ENCODE results near the gene HCN2.
"Not testable (repeated sequence)": the region's sequence is repeated elsewhere in the genome, so short reads cannot be mapped to it uniquely, and the experiment has no call there.

Gene HCN2

DNA sequence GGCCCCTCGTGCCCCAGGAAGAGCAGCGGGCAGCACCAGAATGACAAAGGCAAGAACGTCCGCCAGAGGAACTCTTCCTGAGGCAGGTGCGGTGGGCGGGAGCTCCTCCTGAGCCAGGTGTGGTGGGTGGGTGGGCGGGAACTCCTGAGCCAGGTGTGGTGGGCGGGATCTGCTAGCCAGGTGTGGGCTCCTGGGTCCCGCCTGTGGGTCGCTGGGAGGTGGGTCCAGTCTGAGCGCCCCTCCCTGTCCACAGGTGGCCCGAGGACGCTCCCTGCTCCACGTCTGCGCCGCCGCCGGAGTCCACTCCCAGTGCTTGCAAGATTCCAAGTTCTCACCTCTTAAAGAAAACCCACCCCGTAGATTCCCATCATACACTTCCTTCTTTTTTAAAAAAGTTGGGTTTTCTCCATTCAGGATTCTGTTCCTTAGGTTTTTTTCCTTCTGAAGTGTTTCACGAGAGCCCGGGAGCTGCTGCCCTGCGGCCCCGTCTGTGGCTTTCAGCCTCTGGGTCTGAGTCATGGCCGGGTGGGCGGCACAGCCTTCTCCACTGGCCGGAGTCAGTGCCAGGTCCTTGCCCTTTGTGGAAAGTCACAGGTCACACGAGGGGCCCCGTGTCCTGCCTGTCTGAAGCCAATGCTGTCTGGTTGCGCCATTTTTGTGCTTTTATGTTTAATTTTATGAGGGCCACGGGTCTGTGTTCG lies 7.0 kb upstream of the HCN2 start:
- Histone ChIP-seq H3K4me3 (no peak overlapping the region), H3K27ac (no peak overlapping the region)
- no peak for DNase-seq (ENCODE audit: low spot score)
- TF ChIP-seq, protein P1, sequence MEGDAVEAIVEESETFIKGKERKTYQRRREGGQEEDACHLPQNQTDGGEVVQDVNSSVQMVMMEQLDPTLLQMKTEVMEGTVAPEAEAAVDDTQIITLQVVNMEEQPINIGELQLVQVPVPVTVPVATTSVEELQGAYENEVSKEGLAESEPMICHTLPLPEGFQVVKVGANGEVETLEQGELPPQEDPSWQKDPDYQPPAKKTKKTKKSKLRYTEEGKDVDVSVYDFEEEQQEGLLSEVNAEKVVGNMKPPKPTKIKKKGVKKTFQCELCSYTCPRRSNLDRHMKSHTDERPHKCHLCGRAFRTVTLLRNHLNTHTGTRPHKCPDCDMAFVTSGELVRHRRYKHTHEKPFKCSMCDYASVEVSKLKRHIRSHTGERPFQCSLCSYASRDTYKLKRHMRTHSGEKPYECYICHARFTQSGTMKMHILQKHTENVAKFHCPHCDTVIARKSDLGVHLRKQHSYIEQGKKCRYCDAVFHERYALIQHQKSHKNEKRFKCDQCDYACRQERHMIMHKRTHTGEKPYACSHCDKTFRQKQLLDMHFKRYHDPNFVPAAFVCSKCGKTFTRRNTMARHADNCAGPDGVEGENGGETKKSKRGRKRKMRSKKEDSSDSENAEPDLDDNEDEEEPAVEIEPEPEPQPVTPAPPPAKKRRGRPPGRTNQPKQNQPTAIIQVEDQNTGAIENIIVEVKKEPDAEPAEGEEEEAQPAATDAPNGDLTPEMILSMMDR (IDR thresholded peaks at IDR 0.05) = no peak

DNA sequence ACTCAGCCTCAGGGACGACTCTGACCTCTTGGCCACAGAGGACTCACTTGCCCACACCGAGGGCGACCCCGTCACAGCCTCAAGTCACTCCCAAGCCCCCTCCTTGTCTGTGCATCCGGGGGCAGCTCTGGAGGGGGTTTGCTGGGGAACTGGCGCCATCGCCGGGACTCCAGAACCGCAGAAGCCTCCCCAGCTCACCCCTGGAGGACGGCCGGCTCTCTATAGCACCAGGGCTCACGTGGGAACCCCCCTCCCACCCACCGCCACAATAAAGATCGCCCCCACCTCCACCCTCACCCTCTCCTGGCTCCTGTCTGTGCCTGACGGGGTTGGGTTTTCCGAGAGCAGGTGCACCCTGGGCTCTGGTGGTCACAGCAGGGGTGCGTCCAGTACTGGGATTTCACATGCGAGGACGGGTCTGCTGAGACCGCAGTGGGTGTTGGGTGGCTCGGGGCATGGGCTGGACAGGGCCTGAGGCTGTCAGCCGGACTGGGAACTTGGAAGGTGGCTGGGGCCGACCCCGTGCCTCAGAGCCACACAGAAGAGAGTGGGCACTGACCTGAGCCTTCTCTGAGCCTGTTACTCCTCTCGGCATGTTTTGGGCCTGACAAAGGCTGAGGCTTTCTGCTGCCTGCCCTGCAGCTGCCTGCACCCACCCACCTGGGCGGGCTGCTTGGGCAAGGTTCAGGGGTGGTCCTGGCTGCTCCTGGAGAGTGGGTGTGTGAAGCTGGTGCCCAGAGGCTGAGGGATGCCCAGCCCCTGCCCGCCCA lies 6.3 kb upstream of the HCN2 start:
- Histone ChIP-seq H3K27ac (no peak overlapping the region), H3K4me3 (no peak overlapping the region)
- TF ChIP-seq, protein P1 (IDR thresholded peaks at IDR 0.05) = no peak
- no peak for DNase-seq (ENCODE audit: low spot score)

GRCh38 chr19:583968-584239 lies 5.8 kb upstream of the HCN2 start:
- Histone ChIP-seq H3K27ac (no peak overlapping the region), H3K4me3 (no peak overlapping the region)
- TF ChIP-seq, protein P1 (IDR thresholded peaks at IDR 0.05) = no peak
- no peak for DNase-seq (ENCODE audit: low spot score)

DNA sequence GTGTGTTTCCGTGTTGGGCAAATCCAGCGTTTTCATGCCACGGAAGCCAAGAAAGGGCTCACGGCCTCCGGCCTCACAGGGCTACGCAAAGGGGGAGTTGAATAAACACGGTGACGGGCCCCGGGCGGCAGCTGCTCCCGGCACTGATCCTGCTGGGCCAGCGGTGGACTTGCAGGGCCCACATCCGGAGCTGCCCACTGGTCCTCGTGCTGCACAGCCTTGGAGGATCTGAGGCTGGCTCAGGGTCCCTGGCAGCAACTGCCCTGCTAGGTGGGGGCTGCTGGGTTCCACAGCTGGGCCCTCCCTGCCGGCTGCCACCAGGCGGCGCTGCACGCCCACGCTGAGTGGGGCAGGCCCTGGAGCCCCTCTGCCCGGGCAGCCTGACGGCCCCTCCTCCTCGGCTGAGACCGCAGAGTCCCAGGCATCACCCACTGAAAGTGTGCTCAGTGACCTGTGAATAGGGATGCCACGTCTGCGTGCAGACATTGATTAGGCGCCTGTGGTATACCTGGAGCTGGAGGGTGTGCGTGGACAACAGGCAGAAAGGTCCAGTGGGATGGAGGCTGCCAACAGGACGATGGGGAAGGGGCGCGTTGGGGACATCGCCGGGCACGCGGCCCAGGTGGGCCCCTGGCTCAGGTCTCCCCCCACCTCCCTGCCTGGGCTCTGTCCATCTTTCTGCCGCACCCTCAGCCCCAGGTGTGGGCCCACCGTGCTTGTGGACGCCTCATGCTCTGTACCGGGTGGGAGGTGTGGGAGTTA lies 5.3 kb upstream of the HCN2 start:
- no peak for DNase-seq (ENCODE audit: low spot score)
- Histone ChIP-seq H3K4me3 (no peak overlapping the region), H3K27ac (no peak overlapping the region)
- TF ChIP-seq, protein P1 (IDR thresholded peaks at IDR 0.05) = peak; percentile 45

DNA sequence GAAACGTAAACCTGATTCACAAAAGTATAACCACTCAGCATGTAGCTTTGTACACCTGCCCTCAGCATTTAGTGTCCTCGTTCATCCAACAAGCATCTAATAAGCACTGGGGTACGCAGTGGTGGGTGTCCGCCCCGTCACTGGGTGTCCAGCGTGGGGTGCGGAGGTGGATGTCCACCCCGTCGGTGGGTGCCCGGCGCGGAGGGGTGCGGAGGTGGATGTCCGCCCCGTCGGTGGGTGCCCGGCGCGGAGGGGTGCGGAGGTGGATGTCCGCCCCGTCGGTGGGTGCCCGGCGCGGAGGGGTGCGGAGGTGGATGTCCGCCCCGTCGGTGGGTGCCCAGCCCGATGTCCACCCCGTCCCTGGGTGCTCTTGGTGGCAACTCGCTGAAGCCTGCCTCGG lies 4.5 kb upstream of the HCN2 start:
- DNase-seq (ENCODE audit: low spot score); H3K4me3 ChIP-seq; H3K27ac ChIP-seq: not testable (repeated sequence)

DNA sequence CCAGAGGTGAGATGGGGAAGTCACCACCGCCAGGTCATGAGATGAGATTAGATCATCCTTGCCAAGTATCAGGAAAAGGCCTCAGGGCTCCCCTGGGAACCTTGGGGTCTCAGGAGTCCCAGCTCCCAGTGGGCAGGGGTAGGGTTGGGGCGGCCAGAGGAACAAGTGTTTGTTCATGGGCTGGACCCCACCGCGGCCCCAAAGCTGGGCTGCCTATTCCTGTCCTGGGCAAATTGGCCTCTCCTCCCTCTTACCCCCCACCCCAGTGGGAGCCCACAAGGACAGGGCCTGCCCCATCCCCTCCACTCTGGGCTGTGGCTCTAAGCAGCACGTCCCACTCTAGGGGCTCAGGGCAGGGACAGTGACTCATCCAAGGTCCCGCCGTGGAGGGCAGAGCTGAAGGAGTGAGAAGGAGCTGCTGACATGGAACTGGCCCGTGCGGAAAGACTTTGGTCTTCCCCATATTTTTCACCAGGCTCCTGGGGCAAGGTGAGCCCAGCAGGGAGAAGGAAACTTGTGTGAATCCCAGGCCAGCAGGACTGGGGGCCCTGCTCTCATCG lies 4.0 kb upstream of the HCN2 start:
- H3K27ac ChIP-seq = no peak overlapping the region
- DNase-seq (ENCODE audit: low spot score) = no peak
- TF ChIP-seq, protein P1 (IDR thresholded peaks at IDR 0.05) = no peak
- no peak overlapping the region for H3K4me3 ChIP-seq

DNA sequence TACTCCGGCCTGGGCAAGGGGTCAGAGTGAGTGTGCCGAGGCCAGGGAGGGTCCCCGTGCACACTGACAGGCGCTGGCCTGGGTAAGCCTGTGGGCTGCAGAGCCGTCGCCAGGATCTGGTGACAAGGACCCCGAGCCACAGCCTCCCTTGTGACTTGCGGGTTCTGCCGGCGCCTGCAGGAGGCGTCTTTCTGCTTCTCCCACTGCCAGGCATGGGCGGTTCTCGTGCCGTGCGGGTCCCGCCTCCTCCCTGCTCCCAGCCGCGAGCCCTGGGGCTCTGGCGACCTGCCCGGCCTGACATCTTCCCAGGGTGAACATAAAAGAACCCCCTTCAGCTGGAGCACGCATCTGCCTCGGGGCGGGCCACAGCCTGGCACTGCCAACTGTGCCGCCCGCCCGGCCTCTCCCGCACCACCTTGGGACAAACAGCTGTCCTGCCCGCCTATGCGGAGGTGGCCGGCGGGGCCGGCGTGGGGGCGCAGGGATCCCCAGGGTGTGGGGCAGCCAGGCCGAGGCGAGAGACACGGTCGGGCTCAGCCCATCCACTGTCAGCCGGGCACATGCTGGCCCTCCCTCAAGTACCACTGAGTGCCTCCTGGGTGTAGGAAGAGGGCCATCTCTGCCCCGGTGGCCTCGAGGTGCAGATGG lies 1.5 kb upstream of the HCN2 start:
- Histone ChIP-seq H3K4me3 (peak overlapping the region; percentile 15), H3K27ac (no peak overlapping the region)
- TF ChIP-seq, protein P1 (IDR thresholded peaks at IDR 0.05) = no peak
- DNase-seq (ENCODE audit: low spot score) = no peak
